Activated naive CD8-positive, alpha-beta T cell treated with anti-CD3 and anti-CD28 coated beads, Interleukin-2, amount 10 ng/mL, durations not matched to agents 7 days and 5 days (primary cell): Measurements from ENCODE around the gene METTL21A. TPM values are rescaled to one million over a fixed set of nuclear protein-coding genes. Genes with fewer than 3 reads are reported as not detected.
"Not testable (repeated sequence)": the region's sequence is repeated elsewhere in the genome, so short reads cannot be mapped to it uniquely, and the experiment has no call there.

Experiments used
- ATAC-seq: fragments of 150-1000 bp; cut with Tn5 transposase; one replicate; pipeline ENCODE4 v1.10.0; 2021; ENCODE audit warnings: low read depth, moderate library complexity
- POLR2A ChIA-PET: fragments of 350-600 bp; sonication (Branson Sonifier 250); formaldehyde crosslinking; loops from one replicate; lab custom pipeline; 2021; ENCODE audit warnings: antibody characterized with exemption; lab: Charles Lee
- DNase-seq: peaks from one replicate; pipeline ENCODE4 v3.0.0; 2021
- H3K27ac Mint-ChIP-seq: one replicate; pipeline ENCODE4 v1.8.0; 2022; ENCODE audit warnings: mild to moderate bottlenecking, mixed read lengths
- H3K27me3 Mint-ChIP-seq: one replicate; pipeline ENCODE4 v1.8.0; 2022; ENCODE audit warnings: mild to moderate bottlenecking, moderate library complexity, mixed read lengths
- H3K36me3 Mint-ChIP-seq: one replicate; pipeline ENCODE4 v1.8.0; 2021; ENCODE audit warnings: mild to moderate bottlenecking, mixed read lengths
- H3K4me1 Mint-ChIP-seq: one replicate; pipeline ENCODE4 v1.8.0; 2021; ENCODE audit warnings: mixed read lengths
- H3K4me3 Mint-ChIP-seq: one replicate; pipeline ENCODE4 v1.8.0; 2022; ENCODE audit warnings: mild to moderate bottlenecking, moderate library complexity, mixed read lengths
- H3K9me3 Mint-ChIP-seq: one replicate; pipeline ENCODE4 v1.8.0; 2021; ENCODE audit warnings: mixed read lengths
- total RNA-seq, 2 experiments: library from RNA; stranded (reverse); gene quantifications; one replicate each; pipeline ENCODE4 v1.2.3, GENCODE V29; 2021

The METTL21A gene
- total RNA-seq: 10 to 100 TPM; 21.6 to 24.0 TPM

DNA sequence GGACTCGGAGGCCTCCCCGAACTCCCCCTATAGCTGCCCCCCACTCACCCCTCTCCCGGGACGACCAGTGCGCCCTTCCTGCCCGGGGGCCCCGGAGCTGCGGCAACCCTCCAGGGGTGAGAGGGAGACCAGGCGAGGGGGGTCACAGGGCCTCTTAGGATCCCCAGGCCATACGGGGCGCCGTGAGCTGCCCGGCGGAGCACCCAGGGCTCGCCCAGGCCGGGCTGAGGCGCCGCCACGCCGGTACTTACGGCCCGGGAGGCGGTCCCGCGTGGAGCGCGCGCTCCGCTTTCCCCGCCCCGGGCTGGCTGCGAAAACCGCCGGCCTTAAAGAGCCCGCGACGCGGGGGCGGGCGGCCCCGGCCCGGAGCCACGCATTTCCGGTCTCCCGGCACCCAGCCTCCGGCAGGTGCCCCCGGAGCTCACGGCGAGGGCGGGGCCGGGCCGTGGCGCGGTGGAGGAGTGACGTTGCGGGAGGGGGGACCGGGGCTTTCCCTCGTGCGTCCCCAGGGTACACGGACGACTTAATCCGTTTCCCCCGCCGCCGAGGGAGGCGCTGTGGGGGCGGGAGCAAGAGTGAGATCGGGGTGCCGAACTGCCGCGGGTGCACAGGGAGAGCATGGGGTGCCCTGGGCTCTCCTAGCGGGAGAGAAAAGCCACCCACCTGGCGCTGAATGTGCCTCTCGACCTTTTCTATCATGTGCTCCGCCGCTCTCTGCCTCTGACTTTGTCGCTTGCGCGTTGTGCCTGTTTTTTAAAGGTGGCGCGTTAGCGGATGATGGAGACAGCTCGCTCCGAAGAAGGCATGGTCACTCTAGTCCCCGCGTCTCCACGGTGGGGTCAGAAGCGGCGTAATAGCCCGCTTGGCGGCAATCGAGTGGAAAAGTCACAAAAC is at the start of gene METTL21A:
TSS of gene METTL21A (minus strand) at position 381 of the 894 bp plus-strand sequence. CDS start 1,019 bp downstream, outside the sequence.
- Mint-ChIP-seq H3K27ac (peak within 1 kb of the TSS; percentile 94), H3K36me3 (peaks cover 11% of the 10 kb centered on the region), H3K9me3 (no peaks in the 10 kb centered on the region), H3K4me3 (peak within 1 kb of the TSS; percentile 90), H3K4me1 (peaks cover 28% of the 10 kb centered on the region), H3K27me3 (no peaks in the 10 kb centered on the region)
- DNase-seq (peak; percentile 93), ATAC-seq (peak; percentile 80)
- POLR2A ChIA-PET: interaction anchor here (0.6 to 7.0 kb wide), 12 partner anchors 32 to 482 kb away, joined by 3 to 95 read pairs (median 8); partner anchors contain the start of genes CCNYL1, CREB1, KLF7 and PLEKHM3

DNA sequence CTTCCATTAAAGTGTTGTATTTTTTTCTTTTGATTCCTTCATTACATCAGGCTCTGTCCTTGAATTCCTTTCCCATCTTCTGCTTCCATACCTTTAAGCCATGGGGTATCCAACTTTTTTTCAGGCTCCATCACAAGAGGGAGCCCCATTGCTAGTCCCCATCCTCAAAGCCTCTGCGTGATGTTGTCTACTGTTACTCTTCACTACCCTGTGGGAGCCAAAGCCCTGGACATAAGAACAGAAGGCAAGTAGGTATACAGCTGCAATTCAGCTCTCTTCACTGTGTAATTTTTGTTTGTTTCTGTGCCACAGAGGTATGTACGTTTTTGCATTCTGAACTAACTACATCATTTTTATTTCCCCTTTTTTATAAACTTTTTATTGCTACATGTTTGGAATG is 49.6 kb upstream of the METTL21A start:
- no peak for DNase-seq
- no peak for ATAC-seq
- POLR2A ChIA-PET: interaction anchor here (0.7 kb wide), 1 partner anchor 117 kb away, joined by 7 read pairs; no protein-coding TSS in a partner anchor
- no peak overlapping the region for H3K4me3 Mint-ChIP-seq
- H3K27me3 Mint-ChIP-seq: peaks cover 3% of the 10 kb centered on the region
- no peaks in the 10 kb centered on the region for H3K4me1 Mint-ChIP-seq
- H3K36me3 Mint-ChIP-seq: no peaks in the 10 kb centered on the region
- no peaks in the 10 kb centered on the region for H3K9me3 Mint-ChIP-seq
- no peak overlapping the region for H3K27ac Mint-ChIP-seq

DNA sequence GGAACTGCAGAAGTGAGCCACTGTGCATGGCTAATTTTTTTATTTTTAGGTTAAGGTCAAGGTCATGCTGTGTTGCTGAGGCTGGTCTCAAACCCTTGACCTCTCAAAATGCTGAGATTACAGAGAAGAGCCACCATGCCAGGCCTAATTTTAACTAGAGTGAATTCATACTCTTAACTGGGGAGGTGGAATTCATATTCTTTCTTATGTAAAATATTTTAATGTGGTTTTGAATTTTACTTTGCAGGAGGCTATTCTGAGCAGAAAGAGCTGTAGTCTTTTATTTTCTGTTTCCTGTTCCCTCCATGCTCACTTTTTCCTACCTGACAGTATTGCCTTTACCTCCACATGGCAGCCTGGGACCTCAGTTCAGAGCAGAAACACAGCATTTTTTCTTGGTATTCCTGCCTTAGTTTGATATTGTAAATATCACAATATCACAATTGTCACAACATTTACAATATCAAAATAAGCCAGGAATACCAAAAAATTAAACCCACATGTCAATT is 49.1 kb upstream of the METTL21A start:
- Mint-ChIP-seq H3K36me3 (no peaks in the 10 kb centered on the region), H3K27ac (no peak overlapping the region), H3K9me3 (no peaks in the 10 kb centered on the region), H3K4me1 (no peaks in the 10 kb centered on the region), H3K4me3 (no peak overlapping the region), H3K27me3 (no peaks in the 10 kb centered on the region)
- DNase-seq (no peak), ATAC-seq (no peak)
- POLR2A ChIA-PET: no interaction called here

DNA sequence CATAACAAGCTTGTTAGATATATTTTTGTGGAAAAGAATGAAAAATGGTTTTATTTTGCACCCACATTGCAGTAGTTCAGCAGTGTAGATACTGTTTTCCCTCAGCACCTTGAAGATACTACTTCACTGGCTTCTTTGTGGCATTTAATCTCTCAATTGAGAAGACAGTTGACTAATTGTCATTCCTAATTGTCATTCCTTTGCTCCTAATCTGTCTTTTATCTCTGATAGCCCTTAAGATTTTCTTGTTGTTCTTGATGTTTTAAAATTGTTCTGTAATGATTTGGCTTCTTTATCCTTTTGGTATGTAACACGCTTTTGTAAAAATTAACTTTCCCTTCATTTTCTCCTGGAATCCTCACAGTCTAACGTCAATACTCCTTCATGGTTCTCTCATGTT is 48.2 kb upstream of the METTL21A start:
- Mint-ChIP-seq H3K27me3 (no peaks in the 10 kb centered on the region), H3K4me1 (no peaks in the 10 kb centered on the region), H3K27ac (no peak overlapping the region), H3K36me3 (no peaks in the 10 kb centered on the region), H3K9me3 (no peaks in the 10 kb centered on the region), H3K4me3 (no peak overlapping the region)
- DNase-seq: no peak
- ATAC-seq: no peak
- POLR2A ChIA-PET: no interaction called here

DNA sequence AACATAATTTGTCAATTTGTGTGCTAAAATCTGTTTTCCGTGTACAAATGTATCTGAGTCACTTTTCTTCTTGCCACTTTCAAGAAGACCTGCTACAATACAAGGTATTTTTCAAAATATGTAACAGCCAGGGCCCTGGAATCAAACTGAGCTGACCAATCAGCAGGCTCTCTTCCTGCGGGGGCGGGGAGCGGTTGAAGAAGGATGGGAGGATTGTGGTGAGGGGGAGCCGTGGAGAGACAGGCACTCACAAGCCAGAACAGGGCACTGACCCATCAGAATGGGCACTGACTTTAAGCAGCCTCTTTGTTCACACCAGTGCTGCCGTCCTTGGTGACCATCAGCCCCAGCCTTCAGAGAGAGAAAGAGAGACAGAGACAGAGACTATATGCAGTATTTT is 45.7 kb upstream of the METTL21A start:
- Mint-ChIP-seq H3K4me3 (no peak overlapping the region), H3K4me1 (no peaks in the 10 kb centered on the region), H3K27me3 (no peaks in the 10 kb centered on the region), H3K9me3 (no peaks in the 10 kb centered on the region), H3K36me3 (no peaks in the 10 kb centered on the region), H3K27ac (no peak overlapping the region)
- ATAC-seq (no peak), DNase-seq (no peak)
- POLR2A ChIA-PET: no interaction called here

DNA sequence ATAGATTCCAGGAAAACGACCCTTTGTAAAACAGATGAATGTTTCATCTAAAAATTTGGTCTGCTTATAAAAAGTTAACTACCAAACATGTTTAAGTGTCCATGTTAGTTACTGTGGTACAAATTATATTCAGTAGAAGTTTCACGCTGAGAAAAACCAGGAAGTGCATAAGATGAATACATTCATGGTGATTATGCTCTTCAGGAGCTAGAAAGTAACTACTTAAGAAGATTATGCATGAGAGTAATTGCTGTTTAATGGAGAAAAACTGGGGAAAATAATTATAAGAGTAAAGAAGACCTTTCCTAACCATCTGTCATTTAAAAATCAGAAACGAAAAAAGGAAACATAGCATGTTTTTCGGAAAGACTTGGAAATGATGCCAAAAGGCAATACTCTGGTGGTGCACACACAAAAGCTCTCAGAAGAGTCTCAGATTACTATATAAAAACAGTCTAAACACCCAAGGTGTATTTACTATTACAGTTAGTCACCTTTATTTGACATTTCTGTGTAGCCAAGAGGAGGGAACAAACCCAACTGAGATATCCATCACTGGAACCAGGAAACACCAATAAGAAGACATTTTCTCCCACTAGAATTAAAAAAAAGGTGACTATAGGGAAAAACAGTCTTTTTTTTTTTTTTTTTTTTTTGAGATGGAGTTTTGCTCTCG is 38.8 kb upstream of the METTL21A start:
- no peak overlapping the region for H3K27ac Mint-ChIP-seq
- peaks cover 2% of the 10 kb centered on the region for H3K27me3 Mint-ChIP-seq
- H3K4me1 Mint-ChIP-seq: no peaks in the 10 kb centered on the region
- no peaks in the 10 kb centered on the region for H3K9me3 Mint-ChIP-seq
- DNase-seq: no peak
- no peaks in the 10 kb centered on the region for H3K36me3 Mint-ChIP-seq
- POLR2A ChIA-PET: no interaction called here
- no peak for ATAC-seq
- no peak overlapping the region for H3K4me3 Mint-ChIP-seq

DNA sequence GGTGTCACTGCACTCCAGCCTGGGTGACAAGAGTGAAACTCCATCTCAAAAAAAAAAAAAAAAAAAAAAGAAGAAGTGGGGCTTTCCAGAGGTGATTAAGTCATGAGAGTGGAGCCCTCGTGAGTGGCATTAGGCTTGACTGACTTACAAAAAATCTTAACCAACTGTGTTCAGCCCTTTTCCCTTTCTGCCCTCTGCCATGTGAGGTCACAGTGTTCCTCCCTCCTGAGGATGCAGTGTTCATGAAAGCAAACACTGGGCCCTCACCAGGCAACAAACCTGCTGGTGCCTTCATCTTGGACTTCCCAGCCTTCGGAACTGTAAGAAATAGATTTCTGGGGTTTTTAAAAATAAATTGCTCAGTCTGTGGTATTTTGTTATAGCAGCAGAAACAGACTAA is 37.0 kb upstream of the METTL21A start:
- H3K27me3 Mint-ChIP-seq: peaks cover 2% of the 10 kb centered on the region
- no peak overlapping the region for H3K4me3 Mint-ChIP-seq
- no peaks in the 10 kb centered on the region for H3K36me3 Mint-ChIP-seq
- no peaks in the 10 kb centered on the region for H3K4me1 Mint-ChIP-seq
- POLR2A ChIA-PET: no interaction called here
- no peak for ATAC-seq
- no peak overlapping the region for H3K27ac Mint-ChIP-seq
- DNase-seq: no peak
- H3K9me3 Mint-ChIP-seq: no peaks in the 10 kb centered on the region

DNA sequence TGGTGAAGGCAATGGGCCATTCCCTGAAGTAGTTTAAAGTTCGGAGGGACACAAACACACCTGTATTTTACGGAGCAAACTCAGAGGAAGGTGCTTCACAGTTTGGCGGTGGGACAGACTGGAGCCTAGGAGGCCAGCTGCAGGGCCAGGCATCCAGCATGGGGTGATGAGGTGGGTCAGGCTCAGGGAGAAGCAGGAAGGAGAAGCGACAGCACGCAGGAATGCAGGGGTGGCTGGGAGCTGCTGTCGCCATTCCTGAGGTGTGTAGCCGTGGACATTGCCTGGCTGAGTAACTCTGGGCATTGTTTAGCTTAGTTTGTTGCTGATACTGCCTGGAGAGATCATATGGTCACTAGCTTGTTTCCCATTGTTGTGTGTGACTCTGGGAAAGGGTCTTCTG is 35.8 kb upstream of the METTL21A start:
- H3K27ac Mint-ChIP-seq: no peak overlapping the region
- POLR2A ChIA-PET: no interaction called here
- H3K36me3 Mint-ChIP-seq: no peaks in the 10 kb centered on the region
- H3K4me3 Mint-ChIP-seq: no peak overlapping the region
- H3K27me3 Mint-ChIP-seq: peaks cover 2% of the 10 kb centered on the region
- DNase-seq (no peak), ATAC-seq (no peak)
- H3K4me1 Mint-ChIP-seq: no peaks in the 10 kb centered on the region
- no peaks in the 10 kb centered on the region for H3K9me3 Mint-ChIP-seq

DNA sequence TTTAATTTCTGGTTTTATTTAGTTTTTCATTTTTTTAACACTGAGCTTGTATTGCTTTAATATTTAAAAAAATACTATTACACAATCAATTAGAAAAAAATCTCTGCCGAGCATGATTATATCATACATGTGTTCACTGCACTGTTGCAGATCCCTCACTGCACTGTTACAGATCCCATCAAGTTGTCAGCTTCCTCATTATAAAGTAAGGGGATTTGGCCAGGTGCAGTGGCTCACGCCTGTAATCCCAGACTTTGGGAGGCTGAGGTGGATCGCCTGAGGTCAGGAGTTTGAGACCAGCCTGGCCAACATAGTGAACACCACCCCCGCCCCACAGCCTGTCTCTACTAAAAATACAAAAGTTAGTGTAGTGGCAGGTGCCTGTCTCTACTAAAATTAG is 33.0 kb upstream of the METTL21A start:
- ATAC-seq: no peak
- Mint-ChIP-seq H3K9me3 (no peaks in the 10 kb centered on the region), H3K4me3 (no peak overlapping the region), H3K4me1 (no peaks in the 10 kb centered on the region), H3K27ac (no peak overlapping the region), H3K27me3 (peaks cover 5% of the 10 kb centered on the region), H3K36me3 (no peaks in the 10 kb centered on the region)
- POLR2A ChIA-PET: no interaction called here
- DNase-seq: no peak

DNA sequence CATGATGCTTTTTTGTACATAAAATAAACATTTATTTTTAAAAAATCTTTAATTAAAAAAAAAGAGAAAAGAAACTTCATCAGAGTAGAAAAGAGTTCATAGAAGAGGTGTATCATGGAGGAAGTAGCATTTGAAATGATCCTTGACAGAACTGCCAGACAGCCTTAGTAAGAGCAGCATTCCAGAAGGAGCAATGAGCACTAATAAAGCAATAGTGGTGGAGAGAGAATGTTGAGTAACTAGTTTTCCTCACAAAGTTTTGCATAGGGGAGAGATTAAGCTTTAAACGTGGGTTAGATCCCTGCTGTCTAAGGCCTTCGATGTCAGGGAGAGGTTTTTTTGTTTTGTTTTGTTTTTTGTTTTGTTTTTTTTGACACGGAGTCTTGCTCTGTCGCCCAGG is 29.8 kb upstream of the METTL21A start:
- Mint-ChIP-seq H3K4me1 (no peaks in the 10 kb centered on the region), H3K9me3 (no peaks in the 10 kb centered on the region), H3K27me3 (peaks cover 5% of the 10 kb centered on the region), H3K27ac (no peak overlapping the region), H3K4me3 (no peak overlapping the region), H3K36me3 (no peaks in the 10 kb centered on the region)
- DNase-seq (no peak), ATAC-seq (no peak)
- POLR2A ChIA-PET: no interaction called here

DNA sequence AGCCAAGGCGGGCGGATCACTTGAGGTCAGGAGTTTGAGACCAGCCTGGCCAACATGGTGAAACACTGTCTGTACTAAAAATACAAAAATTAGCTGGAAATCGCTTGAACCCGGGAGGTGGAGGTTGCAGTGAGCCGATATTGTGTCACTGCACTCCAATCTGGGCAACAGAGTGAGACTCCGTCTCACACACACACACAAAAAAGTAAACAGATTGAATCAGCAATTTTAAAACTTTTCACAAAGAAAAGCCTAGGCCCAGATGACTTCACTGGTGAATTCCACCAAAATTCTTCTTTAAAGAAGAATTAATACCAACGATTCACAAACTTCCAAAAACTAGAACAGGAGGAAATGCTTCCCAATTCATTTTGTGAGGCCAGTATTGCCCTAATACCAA is 21.4 kb upstream of the METTL21A start:
- ATAC-seq, H3K4me3 Mint-ChIP-seq, DNase-seq, H3K27ac Mint-ChIP-seq, H3K4me1 Mint-ChIP-seq, H3K27me3 Mint-ChIP-seq, H3K9me3 Mint-ChIP-seq, POLR2A ChIA-PET, H3K36me3 Mint-ChIP-seq: not testable (repeated sequence)

DNA sequence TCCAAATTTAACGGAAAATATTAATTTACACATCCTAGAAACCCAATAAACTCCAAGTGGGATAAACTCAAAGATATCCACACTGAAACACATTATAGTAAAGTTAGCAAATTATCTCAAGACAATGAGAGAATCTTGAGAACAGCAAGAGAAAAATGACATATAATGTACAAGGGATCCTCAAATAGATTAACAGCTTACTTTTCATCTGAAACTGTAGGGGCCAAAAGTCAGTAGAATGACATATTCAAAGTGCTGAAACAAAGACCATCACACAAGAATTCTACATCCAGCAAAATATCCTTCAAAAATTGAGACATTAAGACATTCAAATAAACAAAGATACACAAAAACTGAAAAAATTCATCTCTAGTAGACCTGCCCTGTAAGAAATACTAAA is 18.7 kb upstream of the METTL21A start:
- POLR2A ChIA-PET: no interaction called here
- no peak for ATAC-seq
- Mint-ChIP-seq H3K27ac (no peak overlapping the region), H3K4me3 (no peak overlapping the region), H3K27me3 (no peaks in the 10 kb centered on the region), H3K36me3 (no peaks in the 10 kb centered on the region), H3K9me3 (peaks cover 5% of the 10 kb centered on the region), H3K4me1 (no peaks in the 10 kb centered on the region)
- DNase-seq: no peak

DNA sequence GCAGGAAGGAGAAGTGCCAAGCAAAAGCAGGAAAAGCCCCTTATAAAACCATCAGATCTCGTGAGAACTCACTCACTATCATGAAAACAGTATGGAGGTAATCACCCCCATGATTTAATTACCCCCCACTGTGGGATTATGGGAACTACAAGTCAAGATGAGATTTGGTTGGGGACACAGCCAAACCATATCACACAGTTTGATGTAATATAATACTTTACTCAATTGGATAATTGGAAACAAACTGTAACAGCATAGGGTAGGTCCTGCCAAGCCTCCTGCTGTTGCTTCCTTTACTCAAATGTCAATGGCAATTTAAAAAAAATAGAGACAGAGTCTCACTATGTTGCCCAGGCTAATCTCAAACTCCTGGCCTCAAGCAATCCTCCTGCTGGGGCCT is 15.5 kb upstream of the METTL21A start:
- no peak for DNase-seq
- Mint-ChIP-seq H3K4me1 (no peaks in the 10 kb centered on the region), H3K9me3 (peaks cover 5% of the 10 kb centered on the region), H3K4me3 (no peak overlapping the region), H3K27ac (no peak overlapping the region), H3K27me3 (no peaks in the 10 kb centered on the region), H3K36me3 (no peaks in the 10 kb centered on the region)
- no peak for ATAC-seq
- POLR2A ChIA-PET: no interaction called here

DNA sequence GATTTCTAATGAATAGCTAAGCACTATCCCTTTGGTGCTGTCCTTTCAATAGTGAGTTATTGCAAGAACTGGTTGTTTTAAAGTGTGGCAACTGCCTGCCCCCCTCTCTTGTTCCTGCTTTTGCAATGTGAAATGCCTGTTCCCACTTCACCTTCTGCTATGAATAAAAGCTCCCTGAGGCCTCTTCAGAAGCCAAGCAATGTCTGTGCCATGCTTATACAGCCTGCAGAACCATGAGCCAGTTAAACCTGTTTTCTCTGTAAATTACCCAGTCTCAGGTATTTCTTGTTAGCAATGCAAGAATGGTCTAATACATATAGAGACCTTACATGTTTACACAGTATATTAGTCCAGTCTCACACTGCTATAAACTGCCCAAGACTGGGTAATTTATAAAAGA is 15.0 kb upstream of the METTL21A start:
- H3K4me1 Mint-ChIP-seq: no peaks in the 10 kb centered on the region
- ATAC-seq (no peak), DNase-seq (no peak)
- H3K36me3 Mint-ChIP-seq: no peaks in the 10 kb centered on the region
- H3K27ac Mint-ChIP-seq: no peak overlapping the region
- H3K27me3 Mint-ChIP-seq: no peaks in the 10 kb centered on the region
- peaks cover 5% of the 10 kb centered on the region for H3K9me3 Mint-ChIP-seq
- H3K4me3 Mint-ChIP-seq: no peak overlapping the region
- POLR2A ChIA-PET: no interaction called here
